H1 (cell line): ENCODE measurements around the gene EYA2. TPM values are rescaled to one million over a fixed set of nuclear protein-coding genes. Genes with fewer than 3 reads are reported as not detected.

ENCODE experiments used
- CTCF ChIA-PET: fragments of 300-600 bp; sonication (Branson Sonifier 250); formaldehyde crosslinking; loops from one replicate; lab custom pipeline; 2021; ENCODE audit not compliant: partially characterized antibody; lab: Charles Lee
- POLR2A ChIA-PET: fragments of 300-600 bp; sonication (Branson Sonifier 250); formaldehyde crosslinking; loops from one replicate; lab custom pipeline; 2021; ENCODE audit warnings: inconsistent platforms; ENCODE audit not compliant: partially characterized antibody; lab: Charles Lee
- DNase-seq, 2 experiments: peaks; one replicate each; pipeline versions ENCODE4 v3.0.0 to v3.0.0-alpha.2; 2010 to 2022; ENCODE audit warnings: low spot score in 2 of 2, low read depth in 1 of 2, mixed read lengths in 1 of 2
- FAIRE-seq: peaks from 2 replicates; lab custom pipeline; 2011; peaks lifted over from hg19 to GRCh38; lab: Jason Lieb, UNC
- H2AFZ ChIP-seq: 2 replicates; pipeline ENCODE4 v1.8.1; 2012; ENCODE audit warnings: low read length, inconsistent platforms
- H2AK5ac ChIP-seq: 2 replicates; pipeline ENCODE4 v1.6.1; 2013; ENCODE audit warnings: low read depth, low read length
- H2BK120ac ChIP-seq: replicated peaks from 2 replicates; pipeline ENCODE3; 2013; ENCODE audit warnings: low read depth, low read length, inconsistent platforms
- H2BK12ac ChIP-seq: 2 replicates; pipeline ENCODE4 v1.6.1; 2013; ENCODE audit warnings: low read depth, low read length
- H2BK15ac ChIP-seq: 2 replicates; pipeline ENCODE4 v1.6.1; 2013; ENCODE audit warnings: low read length
- H2BK20ac ChIP-seq: 2 replicates; pipeline ENCODE4 v1.6.1; 2013; ENCODE audit warnings: low read length
- H2BK5ac ChIP-seq: 2 replicates; pipeline ENCODE4 v1.6.1; 2013; ENCODE audit warnings: low read depth, low read length
- H3K14ac ChIP-seq: 2 replicates; pipeline ENCODE4 v1.6.1; 2013; ENCODE audit warnings: inconsistent platforms; ENCODE audit not compliant: insufficient read length
- H3K18ac ChIP-seq: 2 replicates; pipeline ENCODE4 v1.6.1; 2013; ENCODE audit warnings: low read length; ENCODE audit errors: extremely low read depth
- H3K23ac ChIP-seq: 2 replicates; pipeline ENCODE4 v1.6.1; 2013; ENCODE audit warnings: inconsistent platforms; ENCODE audit not compliant: insufficient read length
- H3K23me2 ChIP-seq: 2 replicates; pipeline ENCODE4 v1.6.1; 2013; ENCODE audit warnings: low read depth, low read length
- H3K27ac ChIP-seq: 2 replicates; pipeline ENCODE4 v1.6.1; 2011; ENCODE audit warnings: low read depth, low read length, inconsistent platforms
- H3K27me3 ChIP-seq, 4 experiments: replicated peaks in 1 of 4; 1 replicate in 1 of 4; 2 replicates in 3 of 4; pipeline versions ENCODE4 v1.6.1 to v1.8.1; 2011 to 2013; ENCODE audit warnings: low read length in 3 of 4, mild to moderate bottlenecking in 3 of 4, inconsistent platforms in 2 of 4, mixed read lengths in 2 of 4, moderate library complexity in 1 of 4; ENCODE audit not compliant: control insufficient read depth in 3 of 4, insufficient read depth in 3 of 4; ENCODE audit errors: extremely low read depth in 1 of 4
- H3K36me3 ChIP-seq, 4 experiments: 2 replicates each; pipeline versions ENCODE4 v1.6.1 to v1.8.1; 2011 to 2013; ENCODE audit warnings: mild to moderate bottlenecking in 4 of 4, low read length in 3 of 4, moderate library complexity in 2 of 4, control low read depth in 1 of 4, inconsistent platforms in 1 of 4; ENCODE audit not compliant: insufficient read depth in 4 of 4, control insufficient read depth in 2 of 4
- H3K4ac ChIP-seq: replicated peaks from 2 replicates; pipeline ENCODE3; 2013; ENCODE audit warnings: low read length, low read depth, mixed read lengths, inconsistent platforms; ENCODE audit not compliant: insufficient read length
- H3K4me1 ChIP-seq, 4 experiments: replicated peaks in 1 of 4; 1 replicate in 1 of 4; 2 replicates in 3 of 4; pipeline versions ENCODE4 v1.6.1 to v1.8.1; 2011 to 2013; ENCODE audit warnings: low read length in 3 of 4, inconsistent platforms in 2 of 4, mixed read lengths in 1 of 4; ENCODE audit not compliant: insufficient read depth in 4 of 4, control insufficient read depth in 3 of 4
- H3K4me2 ChIP-seq, 2 experiments: 2 replicates each; pipeline versions ENCODE4 v1.6.1 to v1.8.1; 2011 to 2013; ENCODE audit warnings: low read depth in 2 of 2, low read length in 2 of 2, control low read depth in 1 of 2, inconsistent platforms in 1 of 2, mild to moderate bottlenecking in 1 of 2; ENCODE audit not compliant: insufficient read depth in 1 of 2
- H3K4me3 ChIP-seq, 4 experiments: fragments of 200-600, 300-600 bp in 1 of 4; sonication (generic), shearing (Covaris generic), sonication (Bioruptor Twin) in 1 of 4; 2 replicates each; pipeline versions ENCODE4 v1.5.1 to v1.8.1; 2011 to 2016; ENCODE audit warnings: low read length in 4 of 4, low read depth in 3 of 4, control low read depth in 2 of 4, inconsistent platforms in 2 of 4, mild to moderate bottlenecking in 2 of 4, mixed read lengths in 1 of 4, moderate library complexity in 1 of 4; ENCODE audit not compliant: insufficient read depth in 2 of 4; ENCODE audit errors: extremely low read depth in 1 of 4
- H3K56ac ChIP-seq: replicated peaks from 2 replicates; pipeline ENCODE3; 2013; ENCODE audit warnings: low read depth, mild to moderate bottlenecking, mixed read lengths, low read length, inconsistent platforms; ENCODE audit not compliant: insufficient read length
- H3K79me1 ChIP-seq: 2 replicates; pipeline ENCODE4 v1.6.1; 2013; ENCODE audit warnings: low read depth, low read length, control low read depth
- H3K79me2 ChIP-seq, 2 experiments: 2 replicates each; pipeline versions ENCODE4 v1.6.1 to v1.8.1; 2012 to 2013; ENCODE audit warnings: low read length in 2 of 2, mild to moderate bottlenecking in 2 of 2, inconsistent platforms in 1 of 2; ENCODE audit not compliant: insufficient read depth in 2 of 2, control insufficient read depth in 1 of 2
- H3K9ac ChIP-seq, 4 experiments: replicated peaks in 1 of 4; 1 replicate in 1 of 4; 2 replicates in 3 of 4; pipeline versions ENCODE4 v1.6.1 to v1.8.1; 2011 to 2013; ENCODE audit warnings: low read depth in 3 of 4, low read length in 3 of 4, control low read depth in 2 of 4, mild to moderate bottlenecking in 2 of 4, moderate library complexity in 2 of 4, inconsistent platforms in 1 of 4; ENCODE audit errors: extremely low read depth in 1 of 4
- H3K9me3 ChIP-seq, 2 experiments: 2 replicates each; pipeline versions ENCODE4 v1.6.1 to v1.8.1; 2012 to 2013; ENCODE audit warnings: mild to moderate bottlenecking in 2 of 2, moderate library complexity in 2 of 2, control low read depth in 1 of 2, inconsistent platforms in 1 of 2, low read depth in 1 of 2, low read length in 1 of 2, mixed read lengths in 1 of 2; ENCODE audit not compliant: insufficient read depth in 2 of 2
- H4K20me1 ChIP-seq, 2 experiments: replicated peaks in 1 of 2; 2 replicates each; pipeline versions ENCODE3 to v1.8.1; 2011 to 2013; ENCODE audit warnings: inconsistent platforms in 2 of 2, low read length in 2 of 2, mild to moderate bottlenecking in 1 of 2; ENCODE audit not compliant: insufficient read depth in 2 of 2, control insufficient read depth in 1 of 2
- H4K5ac ChIP-seq: 2 replicates; pipeline ENCODE4 v1.6.1; 2013; ENCODE audit warnings: low read length, low read depth, mixed read lengths, inconsistent platforms; ENCODE audit not compliant: insufficient read length
- H4K8ac ChIP-seq: 2 replicates; pipeline ENCODE4 v1.8.0; 2013; ENCODE audit warnings: mild to moderate bottlenecking, moderate library complexity, low read length, inconsistent platforms; ENCODE audit not compliant: insufficient read depth; ENCODE audit errors: extremely low read depth
- H4K91ac ChIP-seq: replicated peaks from 2 replicates; pipeline ENCODE3; 2013; ENCODE audit warnings: low read length, mixed read lengths, inconsistent platforms; ENCODE audit not compliant: insufficient read length
- CHD1 ChIP-seq: IDR thresholded peaks from 2 replicates; pipeline ENCODE4 v1.6.1; 2012; ENCODE audit warnings: low read depth, low read length, improper control_type of control experiment
- CTBP2 ChIP-seq: IDR thresholded peaks from 2 replicates; pipeline ENCODE4 v1.7.0; 2011; ENCODE audit warnings: borderline replicate concordance, mild to moderate bottlenecking, moderate library complexity, mixed read lengths, low read length; ENCODE audit not compliant: insufficient read depth, insufficient read length
- E2F6 ChIP-seq: IDR thresholded peaks from 2 replicates; pipeline ENCODE4 v1.6.1; 2012; ENCODE audit warnings: inconsistent platforms
- GTF2F1 ChIP-seq: IDR thresholded peaks from 2 replicates; pipeline ENCODE4 v1.6.1; 2012; ENCODE audit warnings: low read depth, low read length, improper control_type of control experiment, borderline replicate concordance
- HDAC2 ChIP-seq, 2 experiments: fragments of 300-600 bp in 1 of 2; sonication (generic) in 1 of 2; IDR thresholded peaks; 2 replicates each; pipeline ENCODE4 v1.6.1; 2011 to 2012; ENCODE audit warnings: low read depth in 2 of 2, low read length in 2 of 2, mild to moderate bottlenecking in 2 of 2, moderate library complexity in 2 of 2, borderline replicate concordance in 1 of 2, inconsistent platforms in 1 of 2
- KDM1A ChIP-seq: fragments of 200-600, 300-600 bp; sonication (generic); IDR thresholded peaks from 2 replicates; pipeline ENCODE4 v1.7.1; 2016; ENCODE audit warnings: mild to moderate bottlenecking, low read length, borderline replicate concordance
- KDM5A ChIP-seq: fragments of 200-600 bp; IDR thresholded peaks from 2 replicates; pipeline ENCODE4 v1.7.1; 2012; ENCODE audit warnings: mild to moderate bottlenecking, low read length, inconsistent platforms, mixed read lengths
- NRF1 ChIP-seq: IDR thresholded peaks from 2 replicates; pipeline ENCODE4 v1.6.1; 2011; ENCODE audit warnings: mild to moderate bottlenecking, low read depth, low read length, improper control_type of control experiment
- RAD21 ChIP-seq, 2 experiments: IDR thresholded peaks in 1 of 2; conservative IDR thresholded peaks in 1 of 2; 2 replicates each; pipeline ENCODE4 v1.6.1; 2011; ENCODE audit warnings: low read depth in 2 of 2, low read length in 2 of 2, improper control_type of control experiment in 1 of 2, inconsistent platforms in 1 of 2, mild to moderate bottlenecking in 1 of 2, moderate library complexity in 1 of 2
- RFX5 ChIP-seq: IDR thresholded peaks from 2 replicates; pipeline ENCODE4 v1.6.1; 2011; ENCODE audit warnings: low read depth, low read length, improper control_type of control experiment, borderline replicate concordance
- SAP30 ChIP-seq: fragments of 300-600 bp; sonication (generic); IDR thresholded peaks from 2 replicates; pipeline ENCODE4 v1.7.1; 2012; ENCODE audit warnings: low read length, moderate library complexity, mild to moderate bottlenecking, inconsistent platforms; ENCODE audit not compliant: insufficient read depth, insufficient replicate concordance
- SP1 ChIP-seq: IDR thresholded peaks from 2 replicates; pipeline ENCODE4 v1.6.1; 2011; ENCODE audit warnings: low read depth, low read length
- SP4 ChIP-seq: IDR thresholded peaks from 2 replicates; pipeline ENCODE4 v1.6.1; 2012; ENCODE audit warnings: low read length, inconsistent platforms
- TEAD4 ChIP-seq: IDR thresholded peaks from 2 replicates; pipeline ENCODE4 v1.6.1; 2012; ENCODE audit warnings: low read depth, low read length, inconsistent platforms, mixed read lengths
- WGBS, 2 experiments: shearing (Covaris generic) in 1 of 2; methylation state at CpG; one replicate each; pipeline versions ENCODE4 v1.1.6 to v1.1.7; 2013 to 2015; ENCODE audit warnings: low lambda C conversion rate in 2 of 2, mixed read lengths in 2 of 2, inconsistent platforms in 1 of 2, low coverage in 1 of 2, missing lambda C conversion rate in 1 of 2; ENCODE audit not compliant: insufficient replicate concordance in 2 of 2, insufficient coverage in 1 of 2, insufficient read length in 1 of 2; ENCODE audit errors: extremely low coverage in 1 of 2, missing lambda C conversion rate in 1 of 2; 5-methylcytosine and 5-hydroxymethylcytosine counted together
- polyA plus RNA-seq, 7 experiments: library from polyadenylated mRNA; depleted of rRNA in 3 of 7; stranded (reverse) in 5 of 7; unstranded in 2 of 7; fragments of >200 nt in 5 of 7; fragments of 200-250 nt in 2 of 7; gene quantifications; 1 replicate in 5 of 7; 2 replicates in 1 of 7; 4 replicates in 1 of 7; pipeline versions ENCODE4 v1.2.1 to v1.2.3, GENCODE V29; 2011 to 2013; ENCODE audit warnings: missing spikeins in 2 of 7, mixed read lengths in 2 of 7
- total RNA-seq: library from RNA; stranded (reverse); fragmentation: NEBNext Ultra II Directional; extraction: Animal tissue kit (Norgen Biotek cat#: 25700); gene quantifications from 2 replicates; pipeline ENCODE4 v1.2.1, GENCODE V29; 2021

Gene EYA2
- total and polyA plus RNA-seq, 2 of the 8 experiments (the other 6 are each of a cell fraction or from before 2014, with no cell fraction given) = 1.6 to 1.7 TPM

- Histone ChIP-seq H3K18ac (no peak overlapping the region; the same call in 1 of the 2 replicates), H3K23me2 (no peaks in the 10 kb centered on the region), H4K91ac (no peak overlapping the region), H3K14ac (no peak overlapping the region), H2BK5ac (no peak overlapping the region), H3K9me3 (no peaks in the 10 kb centered on the region), H3K4me2 (no peak overlapping the region), H3K27me3 (no peaks in the 10 kb centered on the region), H2AK5ac (no peak overlapping the region), H3K79me1 (no peaks in the 10 kb centered on the region), H3K9ac (no peak overlapping the region), H3K4me1 (peaks cover 8 to 36% (median 28%) of the 10 kb centered on the region in 4 experiments; a peak in 6 of 7 replicates), H3K4me3 (no peak overlapping the region), H3K36me3 (no peaks in the 10 kb centered on the region), H4K5ac (no peak overlapping the region), H2BK20ac (no peak overlapping the region), H2BK15ac (no peak overlapping the region), H4K8ac (no peak overlapping the region), H3K27ac (no peak overlapping the region), H3K79me2 (no peaks in the 10 kb centered on the region), H4K20me1 (no peaks in the 10 kb centered on the region), H3K56ac (no peak overlapping the region), H2BK12ac (no peak overlapping the region), H3K23ac (no peak overlapping the region), H2BK120ac (no peak overlapping the region), H2AFZ (no peak overlapping the region), H3K4ac (no peak overlapping the region)
- ChIA-PET POLR2A (no interaction called here), CTCF (no interaction called here)
- FAIRE-seq = no peak
- DNase-seq = no peak
- 76% methylated on average over 5 of the region's 5 CpGs; no CpG with 5 or more reads in 1 of the 2 experiments for WGBS, 2 experiments
- TF ChIP-seq HDAC2 (IDR thresholded peaks at IDR 0.05; ENCODE audit: borderline replicate concordance in 1 of 2, low read depth in 2 of 2, low read length in 2 of 2) = no peak
- no peak for TF ChIP-seq KDM5A
- no peak for TF ChIP-seq CHD1
- TF ChIP-seq RAD21 (IDR thresholded peaks at IDR 0.05 in 1 of 2, conservative IDR thresholded peaks at IDR 0.05 in 1 of 2; ENCODE audit: low read depth in 2 of 2, low read length in 2 of 2) = no peak
- no peak for TF ChIP-seq TEAD4
- TF ChIP-seq RFX5 = no peak
- TF ChIP-seq KDM1A = no peak
- no peak for TF ChIP-seq NRF1
- no peak for TF ChIP-seq E2F6
- no peak for TF ChIP-seq SP4
- TF ChIP-seq SP1 = no peak
- no peak for TF ChIP-seq CTBP2
- no peak for TF ChIP-seq SAP30
- TF ChIP-seq GTF2F1 = no peak
Measured at GRCh38 chr20:46994341-46994740, 99.7 kb downstream of the EYA2 start.
